ENCODE measurements around the gene ARHGEF17. TPM values are rescaled to one million over a fixed set of nuclear protein-coding genes. Genes with fewer than 3 reads are reported as not detected.

ARHGEF17 gene
- total and polyA plus RNA-seq, 5 donors from 2014 or later = 0.47 TPM; not detected in 4

DNA sequence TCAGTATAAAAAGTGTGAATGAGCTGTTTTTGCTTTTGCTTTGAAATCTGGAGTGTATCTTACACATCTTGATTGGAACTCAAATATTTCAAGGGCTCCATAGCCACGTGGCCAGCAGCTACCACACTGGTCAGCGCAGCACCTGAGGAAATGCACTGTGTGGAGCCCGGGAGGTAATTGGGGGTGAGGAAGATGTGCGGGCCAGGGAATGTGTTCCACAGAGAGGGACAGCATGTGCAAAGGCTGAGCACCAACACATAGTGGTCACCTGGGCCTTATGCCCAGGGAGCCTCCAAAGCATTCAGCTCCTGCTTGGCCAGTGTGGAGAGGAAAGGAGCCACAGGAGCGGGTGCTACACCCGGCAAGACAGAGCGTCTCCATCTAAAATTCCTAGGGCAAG is 88.9 kb downstream of the ARHGEF17 start:
- peaks cover 0 to 9% (median 2%) of the 10 kb centered on the region in 4 donors for H3K4me1 Mint-ChIP-seq

GRCh38 chr11:73397468-73398131 is 89.5 kb downstream of the ARHGEF17 start:
- no peaks in the 10 kb centered on the region for H3K9me3 ChIP-seq (ENCODE audit: control insufficient read depth in 2 of 2, low read length in 2 of 2)
- Mint-ChIP-seq H3K4me1 (peaks cover 0 to 9% (median 2%) of the 10 kb centered on the region in 4 donors), H3K9me3 (no peaks in the 10 kb centered on the region), H3K27ac (peak overlapping the region in 1 of 3 donors; percentile 69), H3K36me3 (no peaks in the 10 kb centered on the region), H3K27me3 (no peaks in the 10 kb centered on the region), H3K4me3 (no peak overlapping the region)
- H3K27ac ChIP-seq (ENCODE audit: insufficient read depth, low read length, poor library complexity, severe bottlenecking) = no peak overlapping the region
- H3K36me3 ChIP-seq (ENCODE audit: control insufficient read depth, insufficient read depth, low read length) = no peaks in the 10 kb centered on the region
- H3K4me1 ChIP-seq (ENCODE audit: control insufficient read depth, insufficient read depth, low read length, poor library complexity, severe bottlenecking) = no peaks in the 10 kb centered on the region
- DNase-seq (no peak), ATAC-seq (ENCODE audit: low read depth in 2 of 2) (no peak)
- H3K4me3 ChIP-seq (ENCODE audit: low read depth, low read length) = no peak overlapping the region
- H3K27me3 ChIP-seq (ENCODE audit: control insufficient read depth, insufficient read depth, low read length) = no peaks in the 10 kb centered on the region

More for the DNA sequence above, 88.9 kb downstream of the ARHGEF17 start:
- Histone ChIP-seq H3K4me1 (ENCODE audit: control insufficient read depth, insufficient read depth, low read length, poor library complexity, severe bottlenecking) (no peaks in the 10 kb centered on the region), H3K27me3 (ENCODE audit: control insufficient read depth, insufficient read depth, low read length) (no peaks in the 10 kb centered on the region), H3K36me3 (ENCODE audit: control insufficient read depth, insufficient read depth, low read length) (peaks cover 2% of the 10 kb centered on the region), H3K4me3 (ENCODE audit: low read depth, low read length) (no peak overlapping the region), H3K27ac (ENCODE audit: insufficient read depth, low read length, poor library complexity, severe bottlenecking) (no peak overlapping the region), H3K9me3 (ENCODE audit: control insufficient read depth in 2 of 2, low read length in 2 of 2) (no peaks in the 10 kb centered on the region)
- DNase-seq (no peak), ATAC-seq (ENCODE audit: low read depth in 2 of 2) (no peak)
- Mint-ChIP-seq H3K36me3 (no peaks in the 10 kb centered on the region), H3K4me3 (no peak overlapping the region), H3K27ac (peak overlapping the region in 1 of 3 donors; percentile 69), H3K27me3 (no peaks in the 10 kb centered on the region), H3K9me3 (no peaks in the 10 kb centered on the region)

GRCh38 chr11:73398132-73398526 is 90.1 kb downstream of the ARHGEF17 start:
- Histone ChIP-seq H3K27me3 (ENCODE audit: control insufficient read depth, insufficient read depth, low read length) (no peaks in the 10 kb centered on the region), H3K9me3 (ENCODE audit: control insufficient read depth in 2 of 2, low read length in 2 of 2) (no peaks in the 10 kb centered on the region), H3K4me3 (ENCODE audit: low read depth, low read length) (no peak overlapping the region), H3K27ac (ENCODE audit: insufficient read depth, low read length, poor library complexity, severe bottlenecking) (no peak overlapping the region), H3K4me1 (ENCODE audit: control insufficient read depth, insufficient read depth, low read length, poor library complexity, severe bottlenecking) (no peaks in the 10 kb centered on the region), H3K36me3 (ENCODE audit: control insufficient read depth, insufficient read depth, low read length) (no peaks in the 10 kb centered on the region)
- peak overlapping the region in 1 of 3 donors; percentile 68 for H3K27ac Mint-ChIP-seq
- no peak for ATAC-seq (ENCODE audit: low read depth in 2 of 2)
- no peaks in the 10 kb centered on the region for H3K27me3 Mint-ChIP-seq
- H3K36me3 Mint-ChIP-seq = no peaks in the 10 kb centered on the region
- H3K4me3 Mint-ChIP-seq = no peak overlapping the region
- no peaks in the 10 kb centered on the region for H3K9me3 Mint-ChIP-seq
- DNase-seq = no peak
- H3K4me1 Mint-ChIP-seq = peaks cover 0 to 9% (median 2%) of the 10 kb centered on the region in 4 donors

DNA sequence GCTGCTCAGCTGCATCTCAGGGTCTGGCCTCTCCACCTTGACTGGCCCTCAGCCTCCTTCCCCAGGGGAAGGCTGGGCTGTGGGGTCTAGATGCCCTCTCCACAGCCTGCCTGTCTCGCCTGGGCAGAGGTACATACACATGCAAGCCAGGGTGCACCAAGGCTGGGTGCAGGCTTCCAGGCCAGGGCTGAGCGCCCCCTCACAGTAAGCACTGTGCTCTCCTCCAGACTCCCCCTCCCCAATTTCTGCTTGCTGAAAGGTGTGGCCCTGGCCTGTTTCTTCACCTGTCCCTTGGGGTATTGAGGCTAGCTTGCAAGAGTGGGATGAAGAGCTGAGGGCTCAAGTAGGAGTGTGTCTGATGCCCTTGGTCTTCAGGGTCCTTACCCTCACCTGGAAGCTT is 90.6 kb downstream of the ARHGEF17 start:
- ATAC-seq (ENCODE audit: low read depth in 2 of 2) (no peak), DNase-seq (no peak)
- Histone ChIP-seq H3K4me3 (ENCODE audit: low read depth, low read length) (no peak overlapping the region), H3K27me3 (ENCODE audit: control insufficient read depth, insufficient read depth, low read length) (no peaks in the 10 kb centered on the region), H3K36me3 (ENCODE audit: control insufficient read depth, insufficient read depth, low read length) (no peaks in the 10 kb centered on the region), H3K9me3 (ENCODE audit: control insufficient read depth in 2 of 2, low read length in 2 of 2) (no peaks in the 10 kb centered on the region), H3K4me1 (ENCODE audit: control insufficient read depth, insufficient read depth, low read length, poor library complexity, severe bottlenecking) (no peaks in the 10 kb centered on the region), H3K27ac (ENCODE audit: insufficient read depth, low read length, poor library complexity, severe bottlenecking) (no peak overlapping the region)
- H3K9me3 Mint-ChIP-seq = no peaks in the 10 kb centered on the region
- no peak overlapping the region for H3K27ac Mint-ChIP-seq
- peak overlapping the region in 1 of 4 donors; percentile 76 for H3K4me3 Mint-ChIP-seq
- no peaks in the 10 kb centered on the region for H3K27me3 Mint-ChIP-seq
- H3K36me3 Mint-ChIP-seq = no peaks in the 10 kb centered on the region
- peaks cover 0 to 4% (median under 1%) of the 10 kb centered on the region in 4 donors for H3K4me1 Mint-ChIP-seq

DNA sequence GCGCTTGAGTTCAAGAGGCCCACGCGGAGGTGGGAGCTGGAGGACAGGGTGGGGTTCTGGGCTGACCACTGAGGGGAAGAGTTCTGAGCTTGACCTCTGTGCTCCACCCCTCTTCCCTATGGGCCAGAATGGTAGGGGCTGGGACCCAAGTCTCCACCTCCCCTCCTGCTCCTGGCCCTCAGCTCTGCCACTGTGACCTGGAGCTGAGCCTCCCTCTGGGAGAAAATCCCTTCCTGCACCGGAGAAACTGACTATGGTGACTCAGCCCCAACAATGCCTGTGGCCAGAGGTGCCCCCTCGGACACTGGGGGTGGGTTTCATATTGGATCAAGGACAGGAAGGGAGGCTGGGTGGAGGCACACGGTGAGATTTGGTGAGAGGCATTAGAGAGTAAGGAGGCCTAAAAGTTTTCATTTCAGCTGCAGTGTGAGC is 91.1 kb downstream of the ARHGEF17 start:
- H3K27ac Mint-ChIP-seq = peak overlapping the region in 2 of 3 donors; percentile 21 to 49
- H3K36me3 Mint-ChIP-seq = no peaks in the 10 kb centered on the region
- no peaks in the 10 kb centered on the region for H3K27me3 Mint-ChIP-seq
- H3K4me3 Mint-ChIP-seq = peak overlapping the region in 1 of 4 donors; percentile 56
- ATAC-seq (ENCODE audit: low read depth in 2 of 2) = no peak
- no peaks in the 10 kb centered on the region for H3K36me3 ChIP-seq (ENCODE audit: control insufficient read depth, insufficient read depth, low read length)
- H3K4me1 Mint-ChIP-seq = peaks cover 0 to 4% (median under 1%) of the 10 kb centered on the region in 4 donors
- no peak overlapping the region for H3K4me3 ChIP-seq (ENCODE audit: low read depth, low read length)
- DNase-seq = no peak
- no peak overlapping the region for H3K27ac ChIP-seq (ENCODE audit: insufficient read depth, low read length, poor library complexity, severe bottlenecking)
- H3K4me1 ChIP-seq (ENCODE audit: control insufficient read depth, insufficient read depth, low read length, poor library complexity, severe bottlenecking) = no peaks in the 10 kb centered on the region
- H3K9me3 ChIP-seq (ENCODE audit: control insufficient read depth in 2 of 2, low read length in 2 of 2) = no peaks in the 10 kb centered on the region
- H3K9me3 Mint-ChIP-seq = no peaks in the 10 kb centered on the region
- H3K27me3 ChIP-seq (ENCODE audit: control insufficient read depth, insufficient read depth, low read length) = no peaks in the 10 kb centered on the region

- Mint-ChIP-seq H3K36me3 (no peaks in the 10 kb centered on the region), H3K27me3 (no peaks in the 10 kb centered on the region)
Measured at GRCh38 chr11:73399636-73400035, 91.6 kb downstream of the ARHGEF17 start.

DNA sequence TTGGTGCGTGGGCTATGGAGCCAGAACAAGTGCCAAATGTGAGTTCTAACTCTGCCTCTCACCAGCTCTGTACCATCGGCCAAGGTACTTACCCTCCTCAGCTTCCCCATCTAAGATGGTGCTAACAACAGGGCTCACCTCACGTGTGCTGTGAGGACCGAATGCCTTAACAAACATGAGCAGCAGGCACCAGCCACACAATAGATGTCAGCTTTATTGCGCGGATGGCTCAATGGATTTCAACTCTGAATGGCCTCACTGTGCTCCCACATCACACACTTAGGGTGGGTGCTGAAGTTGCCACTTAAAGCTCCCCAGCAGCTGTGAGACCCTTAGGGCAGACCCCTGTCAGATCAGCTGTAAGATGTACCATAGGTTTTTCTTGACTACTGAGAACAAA is 92.2 kb downstream of the ARHGEF17 start:
- no peak overlapping the region for H3K4me3 Mint-ChIP-seq
- H3K9me3 Mint-ChIP-seq = no peaks in the 10 kb centered on the region
- Histone ChIP-seq H3K4me1 (ENCODE audit: control insufficient read depth, insufficient read depth, low read length, poor library complexity, severe bottlenecking) (no peaks in the 10 kb centered on the region), H3K36me3 (ENCODE audit: control insufficient read depth, insufficient read depth, low read length) (peaks cover 2% of the 10 kb centered on the region), H3K27me3 (ENCODE audit: control insufficient read depth, insufficient read depth, low read length) (no peaks in the 10 kb centered on the region), H3K9me3 (ENCODE audit: control insufficient read depth in 2 of 2, low read length in 2 of 2) (no peaks in the 10 kb centered on the region), H3K27ac (ENCODE audit: insufficient read depth, low read length, poor library complexity, severe bottlenecking) (no peak overlapping the region), H3K4me3 (ENCODE audit: low read depth, low read length) (no peak overlapping the region)
- peak overlapping the region in 2 of 3 donors; percentile 44 to 48 for H3K27ac Mint-ChIP-seq
- no peak for DNase-seq
- no peaks in the 10 kb centered on the region for H3K36me3 Mint-ChIP-seq
- H3K4me1 Mint-ChIP-seq = peaks cover 0 to 4% (median under 1%) of the 10 kb centered on the region in 4 donors
- H3K27me3 Mint-ChIP-seq = no peaks in the 10 kb centered on the region
- ATAC-seq (ENCODE audit: low read depth in 2 of 2) = no peak

More at GRCh38 chr11:73399636-73400035, 91.6 kb downstream of the ARHGEF17 start:
- peak overlapping the region in 2 of 3 donors; percentile 21 to 49 for H3K27ac Mint-ChIP-seq
- H3K4me1 Mint-ChIP-seq = peaks cover 0 to 4% (median under 1%) of the 10 kb centered on the region in 4 donors
- H3K27ac ChIP-seq (ENCODE audit: insufficient read depth, low read length, poor library complexity, severe bottlenecking) = no peak overlapping the region
- peak overlapping the region in 1 of 4 donors; percentile 56 for H3K4me3 Mint-ChIP-seq
- H3K4me3 ChIP-seq (ENCODE audit: low read depth, low read length) = no peak overlapping the region
- H3K9me3 Mint-ChIP-seq = no peaks in the 10 kb centered on the region
- no peaks in the 10 kb centered on the region for H3K4me1 ChIP-seq (ENCODE audit: control insufficient read depth, insufficient read depth, low read length, poor library complexity, severe bottlenecking)
- H3K9me3 ChIP-seq (ENCODE audit: control insufficient read depth in 2 of 2, low read length in 2 of 2) = no peaks in the 10 kb centered on the region
- H3K36me3 ChIP-seq (ENCODE audit: control insufficient read depth, insufficient read depth, low read length) = no peaks in the 10 kb centered on the region
- no peak for ATAC-seq (ENCODE audit: low read depth in 2 of 2)
- no peak for DNase-seq
- H3K27me3 ChIP-seq (ENCODE audit: control insufficient read depth, insufficient read depth, low read length) = no peaks in the 10 kb centered on the region
